HS-27A (cell line): ENCODE results near the gene TRIOBP.

Experiments
- DNase-seq: peaks from one replicate; pipeline ENCODE4 v3.0.0-alpha.2; 2012; ENCODE audit warnings: low read depth, missing footprints

The TRIOBP gene

DNA sequence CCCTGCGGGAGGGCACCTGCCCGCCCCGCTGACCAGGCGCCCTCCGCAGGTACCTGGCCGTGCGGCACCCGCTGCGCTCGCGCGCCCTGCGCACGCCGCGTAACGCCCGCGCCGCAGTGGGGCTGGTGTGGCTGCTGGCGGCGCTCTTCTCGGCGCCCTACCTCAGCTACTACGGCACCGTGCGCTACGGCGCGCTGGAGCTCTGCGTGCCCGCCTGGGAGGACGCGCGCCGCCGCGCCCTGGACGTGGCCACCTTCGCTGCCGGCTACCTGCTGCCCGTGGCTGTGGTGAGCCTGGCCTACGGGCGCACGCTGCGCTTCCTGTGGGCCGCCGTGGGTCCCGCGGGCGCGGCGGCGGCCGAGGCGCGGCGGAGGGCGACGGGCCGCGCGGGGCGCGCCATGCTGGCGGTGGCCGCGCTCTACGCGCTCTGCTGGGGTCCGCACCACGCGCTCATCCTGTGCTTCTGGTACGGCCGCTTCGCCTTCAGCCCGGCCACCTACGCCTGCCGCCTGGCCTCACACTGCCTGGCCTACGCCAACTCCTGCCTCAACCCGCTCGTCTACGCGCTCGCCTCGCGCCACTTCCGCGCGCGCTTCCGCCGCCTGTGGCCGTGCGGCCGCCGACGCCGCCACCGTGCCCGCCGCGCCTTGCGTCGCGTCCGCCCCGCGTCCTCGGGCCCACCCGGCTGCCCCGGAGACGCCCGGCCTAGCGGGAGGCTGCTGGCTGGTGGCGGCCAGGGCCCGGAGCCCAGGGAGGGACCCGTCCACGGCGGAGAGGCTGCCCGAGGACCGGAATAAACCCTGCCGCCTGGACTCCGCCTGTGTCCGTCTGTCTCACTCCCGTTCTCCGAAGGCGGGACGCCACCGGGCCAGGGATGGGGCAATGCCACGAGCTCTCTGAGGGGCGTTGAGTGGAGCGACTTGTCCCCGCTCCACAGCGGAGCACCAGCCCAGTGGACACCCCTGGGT, 128.1 kb downstream of the TRIOBP start:
- DNase-seq: no peak
